ENCODE results near the gene SVIL.
"Not testable (repeated sequence)": the region's sequence is repeated elsewhere in the genome, so short reads cannot be mapped to it uniquely, and the experiment has no call there.

Gene SVIL

DNA sequence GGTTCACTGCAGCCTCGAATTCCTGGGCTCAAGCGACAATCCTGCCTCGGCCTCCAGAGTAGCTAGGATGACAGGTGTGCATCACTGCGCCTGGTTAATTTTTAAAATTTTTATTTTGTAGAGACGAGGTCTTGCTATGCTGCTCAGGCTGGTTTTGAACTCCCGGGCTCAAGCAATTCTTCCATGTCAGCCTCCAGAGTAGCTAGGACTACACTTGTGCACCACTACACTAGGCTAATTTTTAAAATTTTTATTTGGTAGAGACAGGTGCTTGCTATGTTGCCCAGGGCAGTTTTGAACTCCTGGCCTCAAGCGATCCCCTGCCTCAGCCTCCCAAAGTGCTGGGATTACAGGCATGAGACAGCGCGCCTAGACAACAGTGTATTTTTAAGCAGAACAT, 120.5 kb downstream of the SVIL start:
- H3K36me3 ChIP-seq (ENCODE audit: insufficient read depth, low read length): no peaks in the 10 kb centered on the region
- no peaks in the 10 kb centered on the region for H4K20me1 ChIP-seq (ENCODE audit: insufficient read depth, low read length, poor library complexity, severe bottlenecking)
- no peaks in the 10 kb centered on the region for H3K79me2 ChIP-seq (ENCODE audit: insufficient read depth, low read length)
- H3F3A ChIP-seq (ENCODE audit: low read depth): no peaks in the 10 kb centered on the region
- no peaks in the 10 kb centered on the region for H3K9me3 ChIP-seq (ENCODE audit: insufficient read depth, low read depth, low read length)
- no peak overlapping the region for H3K4me2 ChIP-seq (ENCODE audit: low read depth, low read length, poor library complexity, severe bottlenecking)
- TF ChIP-seq EZH2phosphoT487 (IDR thresholded peaks at IDR 0.05; ENCODE audit: borderline replicate concordance): no peak
- TF ChIP-seq, protein P1, sequence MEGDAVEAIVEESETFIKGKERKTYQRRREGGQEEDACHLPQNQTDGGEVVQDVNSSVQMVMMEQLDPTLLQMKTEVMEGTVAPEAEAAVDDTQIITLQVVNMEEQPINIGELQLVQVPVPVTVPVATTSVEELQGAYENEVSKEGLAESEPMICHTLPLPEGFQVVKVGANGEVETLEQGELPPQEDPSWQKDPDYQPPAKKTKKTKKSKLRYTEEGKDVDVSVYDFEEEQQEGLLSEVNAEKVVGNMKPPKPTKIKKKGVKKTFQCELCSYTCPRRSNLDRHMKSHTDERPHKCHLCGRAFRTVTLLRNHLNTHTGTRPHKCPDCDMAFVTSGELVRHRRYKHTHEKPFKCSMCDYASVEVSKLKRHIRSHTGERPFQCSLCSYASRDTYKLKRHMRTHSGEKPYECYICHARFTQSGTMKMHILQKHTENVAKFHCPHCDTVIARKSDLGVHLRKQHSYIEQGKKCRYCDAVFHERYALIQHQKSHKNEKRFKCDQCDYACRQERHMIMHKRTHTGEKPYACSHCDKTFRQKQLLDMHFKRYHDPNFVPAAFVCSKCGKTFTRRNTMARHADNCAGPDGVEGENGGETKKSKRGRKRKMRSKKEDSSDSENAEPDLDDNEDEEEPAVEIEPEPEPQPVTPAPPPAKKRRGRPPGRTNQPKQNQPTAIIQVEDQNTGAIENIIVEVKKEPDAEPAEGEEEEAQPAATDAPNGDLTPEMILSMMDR (conservative IDR thresholded peaks at IDR 0.05; ENCODE audit: low read length): no peak
- H3K9me2 ChIP-seq (replicated peaks; ENCODE audit: low read depth, low read length): no peaks in the 10 kb centered on the region
- H2AFZ ChIP-seq (ENCODE audit: low read length): no peak overlapping the region
- no peak overlapping the region for H3K4me3 ChIP-seq (ENCODE audit: low read length, poor library complexity, severe bottlenecking)
- H3K27me3 ChIP-seq (ENCODE audit: insufficient read depth, low read length, poor library complexity, severe bottlenecking): no peaks in the 10 kb centered on the region
- H3K4me1 ChIP-seq (ENCODE audit: insufficient read depth, low read length, poor library complexity, severe bottlenecking): no peaks in the 10 kb centered on the region
- no peak overlapping the region for H3K9ac ChIP-seq (ENCODE audit: low read depth, low read length, poor library complexity, severe bottlenecking)

DNA sequence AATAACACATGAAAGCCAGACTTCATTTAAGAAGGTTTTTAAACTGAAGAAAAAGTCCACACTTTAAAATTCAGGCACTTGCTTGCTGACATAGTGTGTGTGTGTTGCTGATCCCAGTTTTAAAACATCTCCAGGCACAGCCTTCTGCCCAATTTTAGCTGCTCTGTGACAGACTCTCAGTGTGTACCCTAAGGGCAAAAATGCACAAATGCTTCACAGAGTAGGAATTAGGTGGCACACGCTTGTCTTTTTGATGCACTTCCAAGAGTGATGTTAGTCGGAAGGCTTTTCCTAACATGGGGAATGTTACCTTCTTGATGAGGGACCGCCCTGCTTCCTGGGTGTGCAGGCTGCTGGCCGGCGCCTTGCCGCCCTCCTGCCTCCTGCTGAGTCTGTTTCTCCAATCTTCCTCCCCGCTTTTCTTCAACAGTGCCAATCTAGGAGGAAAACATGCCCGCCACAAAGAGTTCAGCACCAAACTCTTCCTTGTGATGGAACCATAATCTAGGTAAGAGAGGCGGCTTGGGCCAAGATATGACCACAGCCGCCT, 122.3 kb downstream of the SVIL start:
- H3K4me1 ChIP-seq (ENCODE audit: insufficient read depth, low read length, poor library complexity, severe bottlenecking): no peaks in the 10 kb centered on the region
- H3K79me2 ChIP-seq (ENCODE audit: insufficient read depth, low read length): no peaks in the 10 kb centered on the region
- TF ChIP-seq EZH2phosphoT487 (IDR thresholded peaks at IDR 0.05; ENCODE audit: borderline replicate concordance): no peak
- TF ChIP-seq, protein P1 (conservative IDR thresholded peaks at IDR 0.05; ENCODE audit: low read length): no peak
- H3K36me3 ChIP-seq (ENCODE audit: insufficient read depth, low read length): no peaks in the 10 kb centered on the region
- H3K9me2 ChIP-seq (replicated peaks; ENCODE audit: low read depth, low read length): no peaks in the 10 kb centered on the region
- no peak overlapping the region for H3K9ac ChIP-seq (ENCODE audit: low read depth, low read length, poor library complexity, severe bottlenecking)
- no peak overlapping the region for H3K4me2 ChIP-seq (ENCODE audit: low read depth, low read length, poor library complexity, severe bottlenecking)
- no peaks in the 10 kb centered on the region for H3K27me3 ChIP-seq (ENCODE audit: insufficient read depth, low read length, poor library complexity, severe bottlenecking)
- no peaks in the 10 kb centered on the region for H3K9me3 ChIP-seq (ENCODE audit: insufficient read depth, low read depth, low read length)
- no peak overlapping the region for H3K4me3 ChIP-seq (ENCODE audit: low read length, poor library complexity, severe bottlenecking)
- H3F3A ChIP-seq (ENCODE audit: low read depth): no peaks in the 10 kb centered on the region
- H2AFZ ChIP-seq (ENCODE audit: low read length): no peak overlapping the region
- H4K20me1 ChIP-seq (ENCODE audit: insufficient read depth, low read length, poor library complexity, severe bottlenecking): no peaks in the 10 kb centered on the region

DNA sequence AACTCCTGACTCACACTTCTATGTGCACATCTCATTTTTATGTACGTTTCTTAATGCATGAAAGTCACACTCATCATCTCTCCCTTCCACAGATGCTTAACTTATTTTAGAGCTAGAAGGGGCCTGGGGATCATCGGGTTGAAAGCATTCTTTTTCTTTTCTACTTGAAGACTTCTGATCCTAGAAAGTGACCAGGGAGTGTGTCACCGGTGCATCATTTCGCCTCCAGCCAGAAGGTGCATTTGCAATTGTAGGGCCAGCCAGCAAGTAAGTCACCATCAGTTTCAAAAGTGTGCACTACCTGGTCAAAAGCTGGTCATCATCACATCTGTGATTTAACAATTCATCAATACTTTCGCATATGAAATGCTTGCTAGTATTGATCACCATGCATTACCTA, 123.0 kb downstream of the SVIL start:
- H4K20me1 ChIP-seq (ENCODE audit: insufficient read depth, low read length, poor library complexity, severe bottlenecking); H3K9ac ChIP-seq (ENCODE audit: low read depth, low read length, poor library complexity, severe bottlenecking); H3F3A ChIP-seq (ENCODE audit: low read depth): not testable (repeated sequence)

DNA sequence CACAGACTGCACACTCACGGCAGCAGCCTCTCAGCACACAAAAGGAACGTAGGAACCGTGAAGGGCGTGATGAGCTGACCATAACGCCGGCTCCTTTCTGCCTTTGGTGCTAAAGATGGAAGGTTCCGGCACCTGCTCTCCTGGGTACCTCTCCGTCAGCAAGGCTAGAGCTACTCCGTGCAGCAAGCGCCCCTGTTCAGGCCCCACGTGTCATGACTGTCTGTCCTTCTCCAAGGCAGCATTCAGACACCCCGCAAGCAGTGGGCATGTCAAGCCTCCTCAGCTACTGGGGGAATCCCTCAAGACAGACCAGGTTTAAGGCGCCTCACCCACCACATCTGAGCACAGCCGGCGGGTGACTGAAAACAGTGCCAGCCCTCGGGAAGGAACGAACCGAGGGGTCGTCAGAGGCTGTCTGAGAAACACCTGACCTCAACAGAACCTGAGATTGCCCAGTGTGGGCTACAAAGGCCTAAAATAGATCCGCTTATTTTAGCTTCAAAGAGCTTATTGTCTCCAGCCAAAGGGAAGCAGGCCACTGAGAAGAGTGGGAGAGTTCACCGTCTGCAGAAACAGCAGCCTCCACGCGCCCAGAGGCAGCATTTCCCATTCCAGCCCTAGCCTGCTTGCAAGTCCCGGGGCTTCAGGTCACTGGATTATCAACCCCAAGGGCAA, 124.2 kb downstream of the SVIL start:
- H3K36me3 ChIP-seq (ENCODE audit: insufficient read depth, low read length); H3K9me3 ChIP-seq (ENCODE audit: insufficient read depth, low read depth, low read length); H3K9ac ChIP-seq (ENCODE audit: low read depth, low read length, poor library complexity, severe bottlenecking); H3K4me1 ChIP-seq (ENCODE audit: insufficient read depth, low read length, poor library complexity, severe bottlenecking); H3K4me3 ChIP-seq (ENCODE audit: low read length, poor library complexity, severe bottlenecking); H3K27me3 ChIP-seq (ENCODE audit: insufficient read depth, low read length, poor library complexity, severe bottlenecking); H3K79me2 ChIP-seq (ENCODE audit: insufficient read depth, low read length); H2AFZ ChIP-seq (ENCODE audit: low read length); H3K4me2 ChIP-seq (ENCODE audit: low read depth, low read length, poor library complexity, severe bottlenecking); H3F3A ChIP-seq (ENCODE audit: low read depth); H4K20me1 ChIP-seq (ENCODE audit: insufficient read depth, low read length, poor library complexity, severe bottlenecking); H3K9me2 ChIP-seq (replicated peaks; ENCODE audit: low read depth, low read length): not testable (repeated sequence)

More for the DNA sequence above, 123.0 kb downstream of the SVIL start:
- not testable (repeated sequence) for H3K9me3 ChIP-seq (ENCODE audit: insufficient read depth, low read depth, low read length); H3K4me2 ChIP-seq (ENCODE audit: low read depth, low read length, poor library complexity, severe bottlenecking); H3K36me3 ChIP-seq (ENCODE audit: insufficient read depth, low read length); H3K27me3 ChIP-seq (ENCODE audit: insufficient read depth, low read length, poor library complexity, severe bottlenecking); H3K9me2 ChIP-seq (replicated peaks; ENCODE audit: low read depth, low read length); H3K4me3 ChIP-seq (ENCODE audit: low read length, poor library complexity, severe bottlenecking); H3K79me2 ChIP-seq (ENCODE audit: insufficient read depth, low read length); H2AFZ ChIP-seq (ENCODE audit: low read length); H3K4me1 ChIP-seq (ENCODE audit: insufficient read depth, low read length, poor library complexity, severe bottlenecking)
